ENCODE results near the gene ZDHHC11B.
"Not testable (repeated sequence)": the region's sequence is repeated elsewhere in the genome, so short reads cannot be mapped to it uniquely, and the experiment has no call there.

The ZDHHC11B gene

GRCh38 chr5:686172-686523 is 98.4 kb downstream of the ZDHHC11B start:
- not testable (repeated sequence) for DNase-seq (ENCODE audit: low read depth)

- no peak for DNase-seq (ENCODE audit: low read depth)
These were observed 99.0 kb downstream of the ZDHHC11B start for GRCh38 chr5:685262-686171.

- no peak for DNase-seq (ENCODE audit: low read depth)
These were observed 99.7 kb downstream of the ZDHHC11B start for GRCh38 chr5:684751-685216.

GRCh38 chr5:683551-684481 is 100.7 kb downstream of the ZDHHC11B start:
- DNase-seq (ENCODE audit: low read depth), result no peak

- not testable (repeated sequence) for DNase-seq (ENCODE audit: low read depth)
These were observed 101.7 kb downstream of the ZDHHC11B start for GRCh38 chr5:682651-683358.

GRCh38 chr5:682216-682615 is 102.3 kb downstream of the ZDHHC11B start:
- not testable (repeated sequence) for DNase-seq (ENCODE audit: low read depth)

- not testable (repeated sequence) for DNase-seq (ENCODE audit: low read depth)
These were observed 103.0 kb downstream of the ZDHHC11B start for GRCh38 chr5:681317-682191.

- DNase-seq (ENCODE audit: low read depth), result not testable (repeated sequence)
These were observed 103.7 kb downstream of the ZDHHC11B start for GRCh38 chr5:680836-681235.

GRCh38 chr5:680118-680795 is 104.3 kb downstream of the ZDHHC11B start:
- DNase-seq (ENCODE audit: low read depth), result not testable (repeated sequence)

- DNase-seq (ENCODE audit: low read depth), result not testable (repeated sequence)
These were observed 105.2 kb downstream of the ZDHHC11B start for GRCh38 chr5:679166-679895.

GRCh38 chr5:678521-678920 is 106.0 kb downstream of the ZDHHC11B start:
- not testable (repeated sequence) for DNase-seq (ENCODE audit: low read depth)

GRCh38 chr5:677131-678101 is 107.1 kb downstream of the ZDHHC11B start:
- no peak for DNase-seq (ENCODE audit: low read depth)

GRCh38 chr5:676699-677076 is 107.8 kb downstream of the ZDHHC11B start:
- DNase-seq (ENCODE audit: low read depth), result no peak

- no peak for DNase-seq (ENCODE audit: low read depth)
These were observed 108.4 kb downstream of the ZDHHC11B start for GRCh38 chr5:675871-676698.

GRCh38 chr5:675111-675870 is 109.2 kb downstream of the ZDHHC11B start:
- no peak for DNase-seq (ENCODE audit: low read depth)

- no peak for DNase-seq (ENCODE audit: low read depth)
These were observed 109.9 kb downstream of the ZDHHC11B start for GRCh38 chr5:674630-675011.
